ENCODE data around the gene CASQ1.

CASQ1 gene

GRCh38 chr1:160214481-160215140 lies 24.2 kb downstream of the CASQ1 start:
- TF ChIP-seq, protein P1, sequence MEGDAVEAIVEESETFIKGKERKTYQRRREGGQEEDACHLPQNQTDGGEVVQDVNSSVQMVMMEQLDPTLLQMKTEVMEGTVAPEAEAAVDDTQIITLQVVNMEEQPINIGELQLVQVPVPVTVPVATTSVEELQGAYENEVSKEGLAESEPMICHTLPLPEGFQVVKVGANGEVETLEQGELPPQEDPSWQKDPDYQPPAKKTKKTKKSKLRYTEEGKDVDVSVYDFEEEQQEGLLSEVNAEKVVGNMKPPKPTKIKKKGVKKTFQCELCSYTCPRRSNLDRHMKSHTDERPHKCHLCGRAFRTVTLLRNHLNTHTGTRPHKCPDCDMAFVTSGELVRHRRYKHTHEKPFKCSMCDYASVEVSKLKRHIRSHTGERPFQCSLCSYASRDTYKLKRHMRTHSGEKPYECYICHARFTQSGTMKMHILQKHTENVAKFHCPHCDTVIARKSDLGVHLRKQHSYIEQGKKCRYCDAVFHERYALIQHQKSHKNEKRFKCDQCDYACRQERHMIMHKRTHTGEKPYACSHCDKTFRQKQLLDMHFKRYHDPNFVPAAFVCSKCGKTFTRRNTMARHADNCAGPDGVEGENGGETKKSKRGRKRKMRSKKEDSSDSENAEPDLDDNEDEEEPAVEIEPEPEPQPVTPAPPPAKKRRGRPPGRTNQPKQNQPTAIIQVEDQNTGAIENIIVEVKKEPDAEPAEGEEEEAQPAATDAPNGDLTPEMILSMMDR (IDR thresholded peaks at IDR 0.05; ENCODE audit: borderline replicate concordance, insufficient read depth, low read depth, low read length), result no peak
- H3K4me3 ChIP-seq (ENCODE audit: low read depth, low read length), result no peak overlapping the region

DNA sequence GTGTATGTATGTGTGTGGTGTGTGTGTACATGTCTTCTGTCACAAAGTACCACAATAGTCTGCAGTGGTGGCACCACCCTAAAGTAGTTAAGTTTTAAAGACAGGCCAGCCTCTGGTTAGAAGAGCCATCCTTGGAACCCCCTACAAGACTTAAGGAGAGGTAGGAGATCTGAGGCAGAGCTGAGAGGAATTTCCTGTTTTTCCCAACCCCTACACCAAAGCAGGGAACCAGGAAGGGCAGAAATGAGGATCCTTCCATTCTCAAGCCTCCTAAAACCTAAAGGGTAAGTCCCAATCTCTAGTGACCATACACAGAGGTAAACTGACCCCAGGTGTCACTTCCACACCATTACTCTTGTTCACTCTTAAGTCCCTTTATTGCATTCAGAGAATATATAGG lies 25.9 kb downstream of the CASQ1 start:
- TF ChIP-seq, protein P1 (IDR thresholded peaks at IDR 0.05; ENCODE audit: borderline replicate concordance, insufficient read depth, low read depth, low read length), result no peak

DNA sequence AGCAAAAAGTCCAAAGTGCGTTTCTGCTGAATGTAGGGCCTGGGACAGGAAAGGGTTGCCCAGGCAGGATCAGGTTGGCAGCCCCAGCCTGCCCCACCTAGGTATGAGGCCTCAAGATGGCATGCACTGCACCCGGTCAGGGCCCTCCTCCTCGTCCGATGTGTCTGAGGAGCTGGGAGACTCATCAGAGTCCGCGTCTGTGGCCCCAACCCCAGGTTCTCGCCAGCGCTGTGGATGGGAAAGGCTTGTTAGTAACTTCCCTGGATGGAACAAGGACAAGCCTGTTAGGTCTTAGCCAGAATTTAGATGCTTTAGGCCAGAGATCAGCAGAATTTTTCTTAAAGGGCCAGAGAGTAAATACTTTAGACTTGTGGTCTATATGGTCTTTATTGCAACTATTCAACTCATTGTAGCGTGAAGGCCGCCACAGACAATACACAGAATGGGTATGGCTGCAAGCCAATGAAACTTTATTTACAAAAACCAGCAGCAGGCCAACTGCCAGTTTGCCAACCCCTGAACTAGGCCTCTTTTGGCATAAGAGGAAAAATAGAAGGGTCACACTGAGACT lies 27.2 kb downstream of the CASQ1 start:
- TF ChIP-seq, protein P1 (IDR thresholded peaks at IDR 0.05; ENCODE audit: borderline replicate concordance, insufficient read depth, low read depth, low read length), result no peak
- no peak overlapping the region for H3K4me3 ChIP-seq (ENCODE audit: low read depth, low read length)

More for the DNA sequence above, 25.9 kb downstream of the CASQ1 start:
- no peak overlapping the region for H3K4me3 ChIP-seq (ENCODE audit: low read depth, low read length)

GRCh38 chr1:160219062-160219929 lies 28.9 kb downstream of the CASQ1 start:
- TF ChIP-seq, protein P1 (IDR thresholded peaks at IDR 0.05; ENCODE audit: borderline replicate concordance, insufficient read depth, low read depth, low read length), result 0 out of 2 replicates have a peak, but pooled peaks have one; percentile 16
- no peak overlapping the region for H3K4me3 ChIP-seq (ENCODE audit: low read depth, low read length)

DNA sequence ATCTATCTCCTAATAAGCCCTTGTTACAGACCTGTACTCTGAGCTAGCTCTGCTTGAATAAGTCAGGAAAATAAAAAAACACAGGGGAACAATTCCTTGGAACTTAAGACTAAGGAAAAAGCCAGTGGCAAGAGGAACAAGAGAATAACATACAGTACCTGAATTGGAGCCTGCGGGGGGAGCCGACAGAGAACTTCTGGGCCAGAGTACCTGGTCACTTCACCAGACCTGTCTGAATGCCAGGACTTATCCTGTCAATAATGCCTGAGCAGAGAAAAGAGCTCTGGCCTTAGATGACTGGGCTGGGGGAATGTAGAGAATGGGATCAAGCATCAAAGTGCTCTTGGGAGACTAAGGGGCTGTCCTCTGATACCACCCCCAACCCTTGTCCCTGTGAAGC lies 29.9 kb downstream of the CASQ1 start:
- TF ChIP-seq, protein P1 (IDR thresholded peaks at IDR 0.05; ENCODE audit: borderline replicate concordance, insufficient read depth, low read depth, low read length), result no peak
- H3K4me3 ChIP-seq (ENCODE audit: low read depth, low read length), result no peak overlapping the region

- no peak overlapping the region for H3K4me3 ChIP-seq (ENCODE audit: low read depth, low read length)
- TF ChIP-seq, protein P1 (IDR thresholded peaks at IDR 0.05; ENCODE audit: borderline replicate concordance, insufficient read depth, low read depth, low read length), result no peak
Observed at GRCh38 chr1:160221089-160221488, 30.7 kb downstream of the CASQ1 start.
